Measurements from ENCODE around the gene RHOT2.
A peak's percentile ranks its signal among the peaks of the same experiment; 100 is the strongest.

The RHOT2 gene

DNA sequence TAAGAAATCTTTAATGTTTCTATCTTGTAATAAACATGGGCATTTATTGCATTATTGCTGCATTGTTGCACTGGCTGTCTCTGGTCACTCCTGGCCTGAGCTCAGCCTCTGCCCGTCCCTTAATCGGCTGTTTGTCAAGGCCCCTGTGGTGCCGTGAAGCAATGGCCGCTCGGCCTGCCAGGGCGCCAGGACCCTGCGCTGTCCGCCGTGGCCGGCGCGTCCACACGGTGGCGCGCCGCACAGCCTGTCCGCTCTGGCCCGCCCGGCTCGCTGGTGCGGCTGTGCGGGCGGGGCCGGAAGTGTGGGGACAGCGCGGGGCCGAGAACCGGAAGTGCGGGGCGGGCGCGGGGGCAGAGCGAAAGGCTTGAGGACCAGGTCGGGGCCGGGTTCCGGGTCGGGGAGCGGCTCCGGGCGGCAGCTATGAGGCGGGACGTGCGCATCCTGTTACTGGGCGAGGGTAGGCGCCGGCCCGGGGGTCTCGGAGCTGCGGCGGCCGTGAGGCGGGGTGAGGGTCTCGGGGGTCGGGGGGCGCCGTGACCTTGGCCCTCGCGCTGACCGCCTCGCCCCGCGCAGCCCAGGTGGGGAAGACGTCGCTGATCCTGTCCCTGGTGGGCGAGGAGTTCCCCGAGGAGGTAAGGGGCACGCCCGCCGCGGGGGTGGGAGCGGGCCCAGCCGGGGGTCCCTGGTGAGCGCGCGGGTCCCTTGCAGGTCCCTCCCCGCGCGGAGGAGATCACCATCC is at the start of gene RHOT2:
Gene RHOT2, plus strand, starts transcription at position 353 of the 739 bp plus-strand sequence. Its CDS starts 68 bp downstream, at position 421.
- peak; percentile 95 for DNase-seq

GRCh38 chr16:619476-620100 is 48.3 kb upstream of the RHOT2 start:
- no peak for DNase-seq

DNA sequence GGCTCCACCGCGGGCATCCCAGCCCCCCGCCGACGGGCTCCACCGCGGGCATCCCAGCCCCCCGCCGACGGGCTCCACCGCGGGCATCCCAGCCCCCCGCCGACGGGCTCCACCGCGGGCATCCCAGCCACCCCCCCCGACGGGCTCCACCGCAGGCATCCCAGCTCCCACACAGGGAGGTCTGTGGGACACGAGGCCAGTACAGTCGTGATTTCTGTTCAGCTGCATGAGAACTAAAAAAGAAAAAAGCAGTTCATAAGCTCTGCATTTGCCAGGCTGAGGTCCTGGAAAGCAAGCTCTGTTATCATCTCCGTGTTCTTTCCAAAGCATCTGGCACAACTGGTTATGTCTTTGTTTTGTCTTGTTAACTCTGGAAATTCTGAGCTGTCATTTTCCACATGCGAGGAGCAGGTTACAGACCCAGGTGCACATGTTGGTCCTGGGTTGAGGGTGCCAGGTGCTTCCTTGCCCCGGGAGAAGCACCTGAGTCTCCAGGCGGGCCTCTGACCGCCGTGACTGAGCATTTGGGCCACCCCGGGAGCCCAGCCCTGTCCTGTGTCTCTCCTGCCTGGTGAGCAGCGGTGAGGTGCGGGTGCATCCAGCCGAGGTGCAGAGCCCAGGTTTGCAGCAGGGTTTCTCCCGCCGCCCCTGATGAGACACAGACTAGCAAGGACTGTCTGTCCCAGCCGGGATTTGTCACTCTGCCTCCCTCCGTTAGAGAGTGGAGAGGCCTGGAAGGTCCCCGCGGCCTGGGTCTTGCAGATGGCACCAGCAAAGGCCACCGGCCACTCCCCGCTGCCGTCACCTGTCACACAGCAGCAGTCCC is 47.0 kb upstream of the RHOT2 start:
- DNase-seq, result no peak

DNA sequence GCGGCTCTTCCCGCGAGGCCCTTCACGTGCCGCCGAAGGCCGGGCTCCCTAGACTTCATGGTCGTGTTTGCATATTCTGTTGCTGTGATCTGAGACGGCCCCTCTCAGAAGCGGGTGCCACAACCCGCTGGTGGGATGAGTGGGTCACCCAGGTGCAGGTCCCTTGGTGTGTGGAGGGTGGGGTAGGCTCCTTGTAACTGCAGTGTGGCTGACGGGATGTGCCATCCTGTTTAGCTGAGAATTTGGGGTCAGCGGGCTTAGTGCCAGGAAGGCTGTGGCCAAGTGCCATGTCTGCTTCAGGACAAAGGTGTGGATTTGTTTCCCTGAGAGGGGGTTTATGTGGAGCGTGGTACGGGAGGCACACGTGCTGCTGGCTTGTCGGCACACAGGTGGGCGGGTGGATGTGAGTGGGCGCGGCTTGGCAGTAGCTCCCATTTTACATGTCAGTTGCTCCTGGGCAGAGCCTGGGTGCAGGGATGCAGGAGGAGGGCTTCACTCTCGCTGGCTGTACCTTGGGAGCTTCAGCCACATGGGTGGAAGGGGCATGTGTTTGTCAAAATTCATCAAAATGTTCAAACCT is 46.3 kb upstream of the RHOT2 start:
- no peak for DNase-seq

- no peak for DNase-seq
Measured at GRCh38 chr16:622920-623280, 45.0 kb upstream of the RHOT2 start.

DNA sequence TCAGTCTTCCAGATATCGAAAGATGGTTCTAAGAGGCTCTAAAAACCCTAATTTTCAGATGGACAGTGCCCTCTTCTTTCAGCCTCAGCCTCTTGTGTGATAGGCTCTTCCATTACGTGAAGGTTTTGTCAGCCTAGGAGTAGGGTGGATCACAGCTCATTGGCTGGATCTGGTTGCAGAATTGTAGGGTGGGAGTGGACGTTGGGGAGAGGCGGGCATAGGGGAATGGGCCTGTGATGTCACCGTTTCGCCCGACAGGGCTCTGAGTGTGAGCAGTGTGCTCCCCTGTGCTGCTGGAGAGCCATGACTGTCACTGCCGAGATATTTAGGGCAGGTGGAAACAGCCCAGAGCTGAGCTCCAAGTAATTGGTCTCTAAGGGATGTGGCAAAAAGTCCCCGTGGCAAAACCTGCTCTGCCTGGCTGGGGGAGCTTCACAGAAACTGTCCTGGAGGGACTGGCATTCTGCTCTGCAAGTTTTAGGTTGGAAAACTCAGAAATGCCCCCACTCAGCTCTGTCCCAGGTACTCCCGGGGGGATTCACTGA is 43.3 kb upstream of the RHOT2 start:
- no peak for DNase-seq

DNA sequence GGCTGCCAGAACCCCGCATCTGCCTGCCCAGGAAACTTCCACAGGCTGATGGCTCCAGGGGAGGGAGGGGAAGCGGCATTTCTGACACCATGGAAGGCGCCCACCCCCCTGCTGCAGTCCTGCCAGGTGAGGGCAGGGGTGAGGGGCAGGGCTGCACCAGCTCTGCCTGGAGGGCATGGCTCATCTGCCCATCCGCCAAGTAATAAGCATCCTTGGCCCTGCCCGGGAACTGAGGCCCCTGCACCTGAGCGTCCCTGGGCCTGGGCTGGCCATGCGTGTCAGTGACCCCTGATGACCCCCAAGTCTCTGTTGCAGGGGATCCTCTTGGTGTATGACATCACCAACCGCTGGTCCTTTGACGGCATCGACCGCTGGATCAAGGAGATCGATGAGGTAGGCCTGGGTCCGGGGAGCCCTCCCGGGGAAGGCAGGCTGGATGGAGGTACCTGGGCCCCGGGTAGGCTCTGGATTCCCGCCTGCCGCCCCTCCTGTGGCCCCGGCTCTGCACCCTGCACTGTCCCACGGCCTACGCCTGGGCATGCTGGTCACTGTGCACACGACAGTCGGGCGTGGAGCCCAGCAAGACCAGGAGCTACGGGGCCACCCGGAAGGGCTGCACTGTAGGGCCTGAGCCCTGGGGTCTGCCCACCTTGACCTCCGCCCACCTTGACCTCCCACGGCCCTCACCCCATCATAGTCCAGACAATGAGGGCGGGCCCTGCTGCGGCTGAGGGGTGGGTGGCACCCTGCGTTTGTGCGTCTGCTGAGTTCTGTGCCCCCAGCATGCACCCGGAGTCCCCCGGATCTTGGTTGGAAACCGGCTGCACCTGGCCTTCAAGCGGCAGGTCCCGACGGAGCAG is 42.6 kb upstream of the RHOT2 start:
- no peak for DNase-seq

DNA sequence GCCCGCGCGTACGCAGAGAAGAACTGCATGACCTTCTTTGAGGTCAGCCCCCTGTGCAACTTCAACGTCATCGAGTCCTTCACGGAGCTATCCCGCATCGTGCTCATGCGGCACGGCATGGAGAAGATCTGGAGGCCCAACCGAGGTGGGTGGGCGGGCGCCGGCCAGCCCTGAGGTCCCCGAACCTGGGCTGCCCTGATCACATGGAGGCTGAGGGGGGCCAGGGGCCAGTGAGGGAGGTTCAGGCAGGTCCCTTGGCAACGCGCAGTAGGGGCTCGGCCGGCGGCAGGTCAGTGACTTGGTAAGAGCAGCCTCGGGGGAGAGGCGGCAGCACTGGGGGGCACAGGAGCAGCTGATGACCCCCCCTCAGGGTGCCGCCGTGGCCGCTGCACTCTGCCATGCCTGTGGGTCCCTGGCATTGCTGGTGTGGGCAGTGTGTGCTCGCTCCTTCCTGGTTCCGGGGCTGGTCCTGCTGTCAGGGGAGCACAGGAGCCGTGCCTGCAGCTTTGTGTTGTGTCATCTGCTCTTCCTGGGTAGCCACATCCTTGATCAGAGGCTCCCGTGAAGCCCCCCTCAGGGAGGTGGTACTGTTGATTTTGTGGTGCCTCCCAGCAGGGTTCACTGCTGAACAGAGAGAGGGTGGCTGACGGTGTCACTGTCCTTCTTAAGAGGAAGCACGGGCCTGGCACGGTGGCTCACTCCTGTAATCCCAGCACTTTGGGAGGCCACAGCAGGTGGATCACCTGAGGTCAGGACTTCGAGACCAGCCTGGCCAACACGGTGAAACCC is 41.8 kb upstream of the RHOT2 start:
- DNase-seq, result no peak

DNA sequence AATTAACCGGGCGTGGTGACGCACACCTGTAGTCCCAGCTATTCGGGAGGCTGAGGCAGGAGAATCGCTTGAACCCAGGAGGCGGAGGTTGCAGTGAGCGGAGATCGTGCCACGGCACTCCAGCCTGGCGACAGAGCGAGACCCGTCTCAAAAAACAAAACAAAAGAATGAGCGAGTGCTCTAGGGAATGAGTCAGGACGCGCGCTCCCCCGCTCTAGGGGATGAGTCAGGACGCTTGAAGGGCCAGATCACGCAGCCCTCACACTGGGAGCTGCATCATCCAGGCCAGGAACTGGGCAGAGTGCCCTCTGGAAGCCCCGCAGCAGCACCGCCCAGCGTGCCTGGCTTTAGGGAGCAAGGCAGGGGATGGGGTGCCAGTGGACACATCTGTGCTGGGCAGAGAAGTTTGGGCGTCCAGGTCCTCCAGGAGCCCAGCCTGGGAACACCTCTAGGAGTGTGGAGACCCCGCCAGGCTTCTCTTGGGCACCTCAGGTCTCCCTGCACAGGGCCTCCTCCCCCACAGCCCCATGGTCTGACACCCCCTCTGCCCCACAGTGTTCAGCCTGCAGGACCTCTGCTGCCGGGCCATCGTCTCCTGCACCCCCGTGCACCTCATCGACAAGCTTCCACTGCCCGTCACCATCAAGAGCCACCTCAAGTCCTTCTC is 41.0 kb upstream of the RHOT2 start:
- no peak for DNase-seq

GRCh38 chr16:627454-628239 is 40.3 kb upstream of the RHOT2 start:
- no peak for DNase-seq

DNA sequence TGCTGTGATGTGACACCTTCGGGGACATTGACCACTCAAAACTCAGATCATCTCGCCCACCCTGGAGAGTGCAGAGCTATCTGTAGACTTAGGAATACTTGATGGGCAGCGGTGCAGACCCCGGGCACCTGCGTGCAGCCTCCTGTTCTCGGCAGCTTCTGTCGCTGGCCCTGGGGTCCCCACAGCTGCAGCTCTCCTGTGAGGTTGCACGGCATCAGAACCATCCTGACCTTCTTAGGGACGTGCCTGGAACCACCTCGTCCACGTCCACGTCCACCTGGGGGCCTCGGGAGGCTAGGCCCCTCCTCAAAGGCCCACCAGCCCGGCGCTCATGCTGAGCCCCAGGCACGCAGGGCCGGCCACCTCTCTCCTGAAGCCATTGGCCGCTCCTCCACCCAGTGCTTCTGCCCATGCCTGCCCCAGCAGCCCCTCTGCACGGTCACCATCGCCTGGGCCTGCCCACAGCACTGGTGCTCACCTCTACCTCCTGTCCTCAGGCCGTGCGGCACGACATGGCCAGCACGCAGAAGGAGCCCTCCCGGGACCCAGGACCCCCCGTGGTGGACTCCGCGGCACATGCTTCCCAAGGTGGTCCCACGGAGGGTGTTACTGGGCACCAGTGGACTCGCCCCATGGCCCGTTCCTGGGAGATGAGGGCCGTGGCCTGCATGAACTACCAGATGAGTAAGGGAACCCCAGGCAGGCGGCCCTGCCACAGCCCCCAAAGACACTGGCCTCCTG is 39.4 kb upstream of the RHOT2 start:
- no peak for DNase-seq

GRCh38 chr16:629185-629832 is 38.6 kb upstream of the RHOT2 start:
- DNase-seq, result no peak

GRCh38 chr16:629833-630248 is 38.1 kb upstream of the RHOT2 start:
- DNase-seq, result no peak

GRCh38 chr16:630249-630814 is 37.6 kb upstream of the RHOT2 start:
- no peak for DNase-seq

DNA sequence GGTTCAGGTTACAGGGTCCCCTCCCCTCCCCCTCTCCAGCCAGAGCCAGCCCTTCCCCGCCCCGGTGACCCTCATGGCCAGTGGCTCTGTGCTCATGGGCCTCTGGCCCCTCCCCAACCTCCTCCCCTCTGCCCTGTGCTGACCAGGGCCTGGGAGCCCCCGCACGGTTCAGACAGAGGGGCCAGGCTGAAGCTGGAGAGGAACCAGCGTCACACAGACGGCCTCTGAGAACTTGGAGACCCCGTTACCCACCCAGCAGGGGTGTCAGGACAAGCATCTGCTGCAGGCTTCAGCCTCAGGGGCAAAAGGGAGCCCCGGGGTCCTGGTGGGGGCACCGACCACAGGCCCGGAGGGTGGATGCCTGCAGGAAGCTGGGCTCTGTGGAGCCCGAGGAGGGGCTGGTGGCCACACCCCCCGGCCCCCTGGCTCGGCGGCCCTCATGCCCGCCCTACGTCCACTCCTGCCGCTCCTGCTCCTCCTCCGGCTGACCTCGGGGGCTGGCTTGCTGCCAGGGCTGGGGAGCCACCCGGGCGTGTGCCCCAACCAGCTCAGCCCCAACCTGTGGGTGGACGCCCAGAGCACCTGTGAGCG is 37.0 kb upstream of the RHOT2 start, which contains the start of gene WFIKKN1:
Gene WFIKKN1, plus strand, starts transcription at position 171 of the 591 bp plus-strand sequence. Its CDS starts 269 bp downstream, at position 440.
- peak; percentile 55 for DNase-seq

- DNase-seq, result no peak
Measured at GRCh38 chr16:631808-632358, 36.0 kb upstream of the RHOT2 start.

Measured in NCI-H146 (cell line).